ENCODE results near the gene ZMYM3. TPM values are rescaled to one million over a fixed set of nuclear protein-coding genes. Genes with fewer than 3 reads are reported as not detected.

The ZMYM3 gene
- total RNA-seq, 1 donor from 2014 or later = 23.2 TPM

GRCh38 chrX:71214604-71215337, 39.2 kb downstream of the ZMYM3 start:
- Histone ChIP-seq H3K4me3 (no peak overlapping the region), H3K4me1 (no peaks in the 10 kb centered on the region), H3K27me3 (ENCODE audit: low read depth) (no peaks in the 10 kb centered on the region), H3K27ac (no peak overlapping the region), H3K9me3 (no peaks in the 10 kb centered on the region), H3K36me3 (no peaks in the 10 kb centered on the region)
- TF ChIP-seq CTCF (IDR thresholded peaks at IDR 0.05) = no peak
- peak in 1 of 2 donors; percentile 62 for ATAC-seq
- intact Hi-C loops (cut with DNase I) = no loop called here
- no peak for DNase-seq

DNA sequence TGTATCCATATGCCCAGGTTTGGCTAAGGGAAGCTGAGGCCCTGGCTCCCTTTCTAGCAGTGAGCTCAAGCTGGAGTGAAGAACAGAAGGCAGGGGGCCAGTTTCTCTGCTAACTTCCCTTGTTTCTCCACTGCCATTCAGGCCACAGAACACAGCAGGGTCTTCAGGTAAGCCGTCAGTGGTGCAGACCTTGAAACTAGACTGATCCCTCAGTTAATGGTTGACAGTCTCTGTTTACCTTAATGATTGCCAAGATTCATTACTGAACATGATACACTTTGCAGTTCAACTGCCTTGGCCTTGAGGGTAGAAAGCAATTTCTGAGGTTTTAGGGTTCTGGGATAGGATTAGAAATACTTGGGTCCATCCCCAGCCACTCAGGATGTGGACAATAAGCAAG, 39.8 kb downstream of the ZMYM3 start:
- H3K4me3 ChIP-seq = no peak overlapping the region
- no peak for DNase-seq
- intact Hi-C loops (cut with DNase I) = no loop called here
- no peaks in the 10 kb centered on the region for H3K27me3 ChIP-seq (ENCODE audit: low read depth)
- ATAC-seq = no peak
- no peak overlapping the region for H3K27ac ChIP-seq
- no peak for TF ChIP-seq CTCF (IDR thresholded peaks at IDR 0.05)
- H3K36me3 ChIP-seq = no peaks in the 10 kb centered on the region
- no peaks in the 10 kb centered on the region for H3K9me3 ChIP-seq
- no peaks in the 10 kb centered on the region for H3K4me1 ChIP-seq

- no peak for DNase-seq
- no peak for ATAC-seq
- Histone ChIP-seq H3K4me1 (no peaks in the 10 kb centered on the region), H3K27me3 (ENCODE audit: low read depth) (no peaks in the 10 kb centered on the region), H3K27ac (no peak overlapping the region), H3K9me3 (no peaks in the 10 kb centered on the region), H3K36me3 (no peaks in the 10 kb centered on the region), H3K4me3 (no peak overlapping the region)
- intact Hi-C loops (cut with DNase I) = no loop called here
- TF ChIP-seq CTCF (IDR thresholded peaks at IDR 0.05) = no peak
These were observed 41.4 kb downstream of the ZMYM3 start for GRCh38 chrX:71212536-71212935.

GRCh38 chrX:71210816-71211215, 43.1 kb downstream of the ZMYM3 start:
- H3K27me3 ChIP-seq (ENCODE audit: low read depth) = no peaks in the 10 kb centered on the region
- TF ChIP-seq CTCF (IDR thresholded peaks at IDR 0.05) = no peak
- no peaks in the 10 kb centered on the region for H3K4me1 ChIP-seq
- no peak for ATAC-seq
- no peak for DNase-seq
- no peak overlapping the region for H3K27ac ChIP-seq
- H3K4me3 ChIP-seq = no peak overlapping the region
- no peaks in the 10 kb centered on the region for H3K36me3 ChIP-seq
- intact Hi-C loops (cut with DNase I) = no loop called here
- H3K9me3 ChIP-seq = no peaks in the 10 kb centered on the region

DNA sequence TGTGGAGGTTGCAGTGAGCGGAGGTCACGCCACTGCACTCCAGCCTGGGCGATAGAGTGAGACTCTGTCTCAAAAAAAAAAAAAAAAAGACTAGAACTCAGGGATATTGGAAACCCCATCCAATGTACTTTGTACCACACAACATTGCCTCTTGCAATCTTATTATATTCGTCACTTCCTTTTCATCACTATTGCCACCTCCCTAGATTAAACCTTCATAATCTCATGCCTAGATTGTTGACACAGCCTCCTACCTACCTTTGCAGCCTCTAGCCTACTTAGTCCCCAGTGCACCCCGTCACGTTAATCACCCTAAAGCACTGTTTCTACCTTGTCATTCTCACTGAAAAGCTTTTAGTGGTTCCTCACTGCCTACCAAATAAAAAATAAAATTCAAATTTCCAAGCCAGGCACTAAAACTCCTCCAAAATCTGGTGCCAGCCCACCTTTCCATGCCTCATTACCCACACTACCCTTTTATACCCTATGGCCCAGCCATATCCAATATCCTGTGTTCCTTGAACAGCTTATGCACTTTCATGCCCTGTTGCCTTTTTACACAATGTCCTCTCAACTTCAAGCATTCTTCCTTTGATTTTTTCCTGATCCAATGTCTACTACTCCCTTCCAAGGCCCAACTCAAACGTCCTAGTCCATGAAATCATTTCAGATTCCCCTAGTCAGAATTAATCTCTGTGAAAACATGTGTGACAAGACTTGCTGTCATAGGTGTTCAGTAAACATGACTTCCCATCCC, 54.5 kb downstream of the ZMYM3 start:
- H3K27ac ChIP-seq = no peak overlapping the region
- H3K9me3 ChIP-seq = no peaks in the 10 kb centered on the region
- H3K27me3 ChIP-seq (ENCODE audit: low read depth) = no peaks in the 10 kb centered on the region
- ATAC-seq = no peak
- no peak overlapping the region for H3K4me3 ChIP-seq
- intact Hi-C loops (cut with DNase I) = no loop called here
- no peaks in the 10 kb centered on the region for H3K4me1 ChIP-seq
- TF ChIP-seq CTCF (IDR thresholded peaks at IDR 0.05) = no peak
- DNase-seq = no peak
- no peaks in the 10 kb centered on the region for H3K36me3 ChIP-seq
